Activated CD4-positive, alpha-beta T cell treated with anti-CD3 and anti-CD28 coated beads, Interleukin-2, amount 10 ng/mL, durations not matched to agents 7 days and 5 days (primary cell): Measurements from ENCODE around the gene FSD1. TPM values are rescaled to one million over a fixed set of nuclear protein-coding genes. Genes with fewer than 3 reads are reported as not detected.

Experiments
- CTCF ChIA-PET: fragments of 350-600 bp; sonication (Branson Sonifier 250); formaldehyde crosslinking; loops from one replicate; lab custom pipeline; 2021; ENCODE audit warnings: antibody characterized with exemption; lab: Charles Lee
- POLR2A ChIA-PET: fragments of 350-600 bp; sonication (Branson Sonifier 250); formaldehyde crosslinking; loops from one replicate; lab custom pipeline; 2021; ENCODE audit warnings: antibody characterized with exemption; lab: Charles Lee
- DNase-seq: peaks from one replicate; pipeline ENCODE4 v3.0.0-alpha.2; 2020
- H3K27ac Mint-ChIP-seq: one replicate; pipeline ENCODE4 v1.8.0; 2021; ENCODE audit warnings: mild to moderate bottlenecking, moderate library complexity, mixed read lengths
- H3K27me3 Mint-ChIP-seq: one replicate; pipeline ENCODE4 v1.8.0; 2021; ENCODE audit warnings: mixed read lengths
- H3K36me3 Mint-ChIP-seq: one replicate; pipeline ENCODE4 v1.8.0; 2021; ENCODE audit warnings: low read depth, mixed read lengths
- H3K4me1 Mint-ChIP-seq: one replicate; pipeline ENCODE4 v1.8.0; 2021; ENCODE audit warnings: mixed read lengths
- H3K4me3 Mint-ChIP-seq: one replicate; pipeline ENCODE4 v1.8.0; 2021; ENCODE audit warnings: mild to moderate bottlenecking, moderate library complexity, mixed read lengths
- H3K9me3 Mint-ChIP-seq: one replicate; pipeline ENCODE4 v1.8.0; 2021; ENCODE audit warnings: mixed read lengths
- total RNA-seq, 2 experiments: library from RNA; stranded (reverse); gene quantifications; one replicate each; pipeline ENCODE4 v1.2.3, GENCODE V29; 2021

FSD1 gene
- total RNA-seq, 2 experiments from 2014 or later, result 12.7 to 17.2 TPM

- peaks cover 3% of the 10 kb centered on the region for H3K36me3 Mint-ChIP-seq
- ChIA-PET POLR2A (interaction anchor here (0.5 kb wide), 1 partner anchor 78 kb away, joined by 3 read pairs; no protein-coding TSS in a partner anchor), CTCF (interaction anchor here (0.7 to 2.4 kb wide), 2 partner anchors 10 to 101 kb away, joined by 3 to 6 read pairs; no protein-coding TSS in a partner anchor)
- no peak for DNase-seq
- peaks cover 38% of the 10 kb centered on the region for H3K4me1 Mint-ChIP-seq
- no peaks in the 10 kb centered on the region for H3K9me3 Mint-ChIP-seq
- H3K4me3 Mint-ChIP-seq, result peak overlapping the region; percentile 66
- H3K27ac Mint-ChIP-seq, result peak overlapping the region; percentile 38
- H3K27me3 Mint-ChIP-seq, result no peaks in the 10 kb centered on the region
Measured at GRCh38 chr19:4305659-4306058, 1.3 kb downstream of the FSD1 start.

GRCh38 chr19:4310247-4311121 is 6.1 kb downstream of the FSD1 start:
- DNase-seq, result no peak
- ChIA-PET CTCF (interaction anchor here (0.6 kb wide), 1 partner anchor 37 kb away, joined by 3 read pairs; no protein-coding TSS in a partner anchor), POLR2A (no interaction called here)
- Mint-ChIP-seq H3K9me3 (no peaks in the 10 kb centered on the region), H3K27me3 (no peaks in the 10 kb centered on the region), H3K4me3 (no peak overlapping the region), H3K4me1 (peaks cover 6% of the 10 kb centered on the region), H3K27ac (no peak overlapping the region), H3K36me3 (peaks cover 5% of the 10 kb centered on the region)

- H3K4me1 Mint-ChIP-seq, result peaks cover 2% of the 10 kb centered on the region
- no peak for DNase-seq
- H3K4me3 Mint-ChIP-seq, result no peak overlapping the region
- H3K9me3 Mint-ChIP-seq, result peaks cover 7% of the 10 kb centered on the region
- no peaks in the 10 kb centered on the region for H3K27me3 Mint-ChIP-seq
- ChIA-PET POLR2A (no interaction called here), CTCF (no interaction called here)
- peaks cover 15% of the 10 kb centered on the region for H3K36me3 Mint-ChIP-seq
- no peak overlapping the region for H3K27ac Mint-ChIP-seq
Measured at GRCh38 chr19:4313847-4314490, 9.6 kb downstream of the FSD1 start.

GRCh38 chr19:4316956-4317355 is 12.6 kb downstream of the FSD1 start:
- no peak overlapping the region for H3K27ac Mint-ChIP-seq
- no peak overlapping the region for H3K4me3 Mint-ChIP-seq
- peaks cover 21% of the 10 kb centered on the region for H3K9me3 Mint-ChIP-seq
- peaks cover 24% of the 10 kb centered on the region for H3K36me3 Mint-ChIP-seq
- CTCF ChIA-PET, result no interaction called here
- no peak for DNase-seq
- no peaks in the 10 kb centered on the region for H3K27me3 Mint-ChIP-seq
- POLR2A ChIA-PET, result no interaction called here
- H3K4me1 Mint-ChIP-seq, result peaks cover 2% of the 10 kb centered on the region

- ChIA-PET POLR2A (no interaction called here), CTCF (no interaction called here)
- Mint-ChIP-seq H3K4me1 (peaks cover 2% of the 10 kb centered on the region), H3K9me3 (peaks cover 21% of the 10 kb centered on the region), H3K27ac (no peak overlapping the region), H3K4me3 (no peak overlapping the region), H3K27me3 (no peaks in the 10 kb centered on the region), H3K36me3 (peaks cover 24% of the 10 kb centered on the region)
- DNase-seq, result no peak
Measured at GRCh38 chr19:4318460-4318859, 14.1 kb downstream of the FSD1 start.

GRCh38 chr19:4319067-4319718 is 14.8 kb downstream of the FSD1 start:
- ChIA-PET CTCF (interaction anchor here (0.8 to 1.7 kb wide), 4 partner anchors 9 to 52 kb away, joined by 3 to 5 read pairs (median 4); no protein-coding TSS in a partner anchor), POLR2A (no interaction called here)
- Mint-ChIP-seq H3K27ac (peak overlapping the region; percentile 37), H3K4me3 (no peak overlapping the region), H3K4me1 (peaks cover 2% of the 10 kb centered on the region), H3K27me3 (no peaks in the 10 kb centered on the region), H3K36me3 (peaks cover 24% of the 10 kb centered on the region), H3K9me3 (peaks cover 21% of the 10 kb centered on the region)
- DNase-seq, result no peak

GRCh38 chr19:4320419-4320818 is 16.0 kb downstream of the FSD1 start:
- Mint-ChIP-seq H3K27ac (no peak overlapping the region), H3K9me3 (peaks cover 21% of the 10 kb centered on the region), H3K36me3 (peaks cover 25% of the 10 kb centered on the region), H3K27me3 (no peaks in the 10 kb centered on the region), H3K4me3 (no peak overlapping the region), H3K4me1 (peaks cover 2% of the 10 kb centered on the region)
- POLR2A ChIA-PET, result no interaction called here
- CTCF ChIA-PET, result interaction anchor here (1.0 to 1.7 kb wide), 5 partner anchors 11 to 57 kb away, joined by 3 to 5 read pairs (median 3); no protein-coding TSS in a partner anchor
- no peak for DNase-seq

GRCh38 chr19:4322942-4323665 is 18.7 kb downstream of the FSD1 start:
- ChIA-PET POLR2A (no interaction called here), CTCF (interaction anchor here (0.7 to 2.4 kb wide), 7 partner anchors 10 to 77 kb away, joined by 3 to 8 read pairs (median 4); partner anchors contain the start of gene SH3GL1)
- DNase-seq, result no peak

GRCh38 chr19:4323692-4324091 is 19.3 kb downstream of the FSD1 start:
- Mint-ChIP-seq H3K9me3 (peaks cover 15% of the 10 kb centered on the region), H3K36me3 (peaks cover 21% of the 10 kb centered on the region), H3K4me3 (no peak overlapping the region), H3K27me3 (peaks cover 6% of the 10 kb centered on the region), H3K27ac (no peak overlapping the region), H3K4me1 (peaks cover 21% of the 10 kb centered on the region)
- no peak for DNase-seq
- CTCF ChIA-PET, result interaction anchor here (0.7 to 3.1 kb wide), 6 partner anchors 9 to 76 kb away, joined by 3 to 11 read pairs (median 6); partner anchors contain the start of genes MPND and SH3GL1
- POLR2A ChIA-PET, result no interaction called here

More at GRCh38 chr19:4322942-4323665, 18.7 kb downstream of the FSD1 start:
- no peak overlapping the region for H3K27ac Mint-ChIP-seq
- H3K36me3 Mint-ChIP-seq, result peaks cover 23% of the 10 kb centered on the region
- H3K4me1 Mint-ChIP-seq, result peaks cover 18% of the 10 kb centered on the region
- peaks cover 6% of the 10 kb centered on the region for H3K27me3 Mint-ChIP-seq
- H3K4me3 Mint-ChIP-seq, result no peak overlapping the region
- H3K9me3 Mint-ChIP-seq, result peaks cover 20% of the 10 kb centered on the region

GRCh38 chr19:4324228-4324627 is 19.8 kb downstream of the FSD1 start:
- ChIA-PET POLR2A (no interaction called here), CTCF (interaction anchor here (1.0 to 3.1 kb wide), 3 partner anchors 18 to 76 kb away, joined by 3 to 11 read pairs (median 8); partner anchors contain the start of genes MPND and SH3GL1)
- H3K27me3 Mint-ChIP-seq, result peaks cover 6% of the 10 kb centered on the region
- H3K27ac Mint-ChIP-seq, result no peak overlapping the region
- H3K4me3 Mint-ChIP-seq, result no peak overlapping the region
- H3K9me3 Mint-ChIP-seq, result peaks cover 12% of the 10 kb centered on the region
- no peak for DNase-seq
- peaks cover 24% of the 10 kb centered on the region for H3K4me1 Mint-ChIP-seq
- peaks cover 15% of the 10 kb centered on the region for H3K36me3 Mint-ChIP-seq

GRCh38 chr19:4326215-4326836 is 21.9 kb downstream of the FSD1 start:
- DNase-seq, result no peak
- Mint-ChIP-seq H3K27ac (no peak overlapping the region), H3K9me3 (no peaks in the 10 kb centered on the region), H3K27me3 (peaks cover 6% of the 10 kb centered on the region), H3K4me3 (peak overlapping the region; percentile 44), H3K36me3 (peaks cover 5% of the 10 kb centered on the region), H3K4me1 (peaks cover 27% of the 10 kb centered on the region)
- CTCF ChIA-PET, result interaction anchor here (0.7 to 3.1 kb wide), 2 partner anchors 16 to 153 kb away, joined by 3 to 11 read pairs; partner anchors contain the start of gene MPND
- POLR2A ChIA-PET, result no interaction called here
